HFF-Myc (cell line): ENCODE measurements around the gene GALNT9.

ENCODE experiments used
- DNase-seq: peaks from one replicate; pipeline ENCODE4 v3.0.0-alpha.2; 2011; ENCODE audit warnings: low read depth; ENCODE audit errors: extremely low read depth
- H3K4me3 ChIP-seq: replicated peaks from 2 replicates; pipeline ENCODE4 v1.5.1; 2011; ENCODE audit warnings: low read depth, mild to moderate bottlenecking, control low read depth, low read length
- CTCF ChIP-seq: IDR thresholded peaks from 2 replicates; pipeline ENCODE4 v1.5.1; 2012; ENCODE audit warnings: mild to moderate bottlenecking, low read depth, low read length, control low read depth; ENCODE audit errors: missing control alignments

Gene GALNT9

GRCh38 chr12:132328282-132329029 is 933 bp downstream of the GALNT9 start:
- H3K4me3 ChIP-seq: no peak overlapping the region
- TF ChIP-seq CTCF: no peak
- no peak for DNase-seq

GRCh38 chr12:132327336-132328171 is 1.8 kb downstream of the GALNT9 start:
- peak overlapping the region; percentile 3; the same call in 1 of the 2 replicates for H3K4me3 ChIP-seq
- DNase-seq: peak; percentile 37
- no peak for TF ChIP-seq CTCF

GRCh38 chr12:132326646-132327045 is 2.7 kb downstream of the GALNT9 start:
- DNase-seq: no peak
- no peak for TF ChIP-seq CTCF
- H3K4me3 ChIP-seq: no peak overlapping the region

- TF ChIP-seq CTCF: no peak
- no peak for DNase-seq
- no peak overlapping the region for H3K4me3 ChIP-seq
Observed at GRCh38 chr12:132325733-132326130, 3.7 kb downstream of the GALNT9 start.

GRCh38 chr12:132324841-132325732 is 4.3 kb downstream of the GALNT9 start:
- no peak for TF ChIP-seq CTCF
- no peak overlapping the region for H3K4me3 ChIP-seq
- no peak for DNase-seq

DNA sequence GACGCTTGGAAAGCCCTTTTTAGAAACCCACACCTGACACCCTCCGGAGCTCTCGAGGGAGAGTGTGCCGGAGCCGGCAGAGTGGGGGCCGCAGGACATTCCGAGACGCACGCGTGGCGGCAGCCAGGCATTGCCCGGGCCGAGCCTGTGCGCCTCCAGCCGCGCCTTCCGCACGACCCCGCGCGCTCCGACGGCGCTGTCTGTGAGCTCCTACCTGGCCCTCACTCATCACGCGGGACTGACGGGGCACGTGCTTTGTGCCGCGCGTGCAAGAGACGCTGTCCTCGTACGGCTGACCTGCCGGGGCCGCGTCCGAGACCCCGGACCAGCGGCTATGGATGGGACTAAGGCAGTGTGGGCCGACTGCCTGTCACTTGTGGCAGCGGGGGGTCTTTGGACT is 5.2 kb downstream of the GALNT9 start:
- H3K4me3 ChIP-seq: no peak overlapping the region
- TF ChIP-seq CTCF: no peak
- DNase-seq: no peak
